COLO668 (cell line): ENCODE measurements around the gene SH3RF1.
"Not testable (repeated sequence)": the region's sequence is repeated elsewhere in the genome, so short reads cannot be mapped to it uniquely, and the experiment has no call there.

Experiments used
- DNase-seq: peaks from one replicate; lab custom pipeline; 2025; ENCODE audit not compliant: unreplicated experiment; lab: John Stamatoyannopoulos, UW

SH3RF1 gene

GRCh38 chr4:169277838-169278237 lies 7.1 kb upstream of the SH3RF1 start:
- DNase-seq: not testable (repeated sequence)

- no peak for DNase-seq
These were observed 4.4 kb upstream of the SH3RF1 start for GRCh38 chr4:169275180-169275579.

- DNase-seq: no peak
These were observed 3.3 kb upstream of the SH3RF1 start for GRCh38 chr4:169274033-169274432.

GRCh38 chr4:169272265-169272886 lies 1.6 kb upstream of the SH3RF1 start:
- no peak for DNase-seq

- no peak for DNase-seq
These were observed 894 bp upstream of the SH3RF1 start for GRCh38 chr4:169271692-169272007.

GRCh38 chr4:169269916-169270809 lies 593 bp downstream of the SH3RF1 start:
- peak; percentile 85 for DNase-seq

GRCh38 chr4:169268951-169269760 lies 1.6 kb downstream of the SH3RF1 start:
- DNase-seq: no peak

GRCh38 chr4:169267070-169267469 lies 3.7 kb downstream of the SH3RF1 start:
- no peak for DNase-seq

GRCh38 chr4:169266661-169267060 lies 4.1 kb downstream of the SH3RF1 start:
- DNase-seq: no peak

GRCh38 chr4:169266081-169266480 lies 4.7 kb downstream of the SH3RF1 start:
- no peak for DNase-seq

GRCh38 chr4:169263791-169264392 lies 6.9 kb downstream of the SH3RF1 start:
- DNase-seq: no peak

- no peak for DNase-seq
These were observed 10.4 kb downstream of the SH3RF1 start for GRCh38 chr4:169260217-169260866.

GRCh38 chr4:169259271-169259670 lies 11.5 kb downstream of the SH3RF1 start:
- DNase-seq: no peak

- no peak for DNase-seq
These were observed 12.6 kb downstream of the SH3RF1 start for GRCh38 chr4:169258141-169258540.

- no peak for DNase-seq
These were observed 13.6 kb downstream of the SH3RF1 start for GRCh38 chr4:169256856-169257761.

GRCh38 chr4:169256101-169256612 lies 14.6 kb downstream of the SH3RF1 start:
- DNase-seq: no peak

GRCh38 chr4:169254546-169254983 lies 16.2 kb downstream of the SH3RF1 start:
- no peak for DNase-seq

- DNase-seq: no peak
These were observed 16.9 kb downstream of the SH3RF1 start for GRCh38 chr4:169253904-169254303.

GRCh38 chr4:169253113-169253671 lies 17.6 kb downstream of the SH3RF1 start:
- DNase-seq: no peak
